WTC11 (cell line): ENCODE measurements around the gene CPPED1. TPM values are rescaled to one million over a fixed set of nuclear protein-coding genes. Genes with fewer than 3 reads are reported as not detected.

Source experiments
- ATAC-seq: fragments of 200-7000 bp; cut with Tn5 transposase; 2 replicates; pipeline ENCODE4 v1.10.0; 2021; ENCODE audit warnings: mild to moderate bottlenecking, moderate library complexity
- CTCF ChIA-PET: fragments of 300-600 bp; sonication (Branson Sonifier 250); formaldehyde crosslinking; loops from one replicate; lab custom pipeline; 2021; ENCODE audit warnings: antibody characterized with exemption; lab: Charles Lee
- POLR2A ChIA-PET: fragments of 350-600 bp; sonication (Branson Sonifier 250); formaldehyde crosslinking; loops from one replicate; lab custom pipeline; 2021; ENCODE audit warnings: antibody characterized with exemption; lab: Charles Lee
- DNase-seq: peaks from one replicate; pipeline ENCODE4 v3.0.0; 2021; ENCODE audit warnings: low spot score
- H3K27ac Mint-ChIP-seq: 2 replicates; pipeline ENCODE4 v1.8.0; 2021; ENCODE audit warnings: mixed read lengths
- H3K27me3 Mint-ChIP-seq: 2 replicates; pipeline ENCODE4 v1.8.0; 2021; ENCODE audit warnings: low read depth, mild to moderate bottlenecking, moderate library complexity, mixed read lengths
- H3K36me3 Mint-ChIP-seq: 2 replicates; pipeline ENCODE4 v1.8.0; 2021; ENCODE audit warnings: mixed read lengths
- H3K4me1 Mint-ChIP-seq: 2 replicates; pipeline ENCODE4 v1.8.0; 2022; ENCODE audit warnings: mixed read lengths
- H3K4me3 Mint-ChIP-seq: 2 replicates; pipeline ENCODE4 v1.8.0; 2021; ENCODE audit warnings: mild to moderate bottlenecking, moderate library complexity, mixed read lengths
- H3K9me3 Mint-ChIP-seq: 2 replicates; pipeline ENCODE4 v1.8.0; 2021; ENCODE audit warnings: mixed read lengths
- E2F1 ChIP-seq: sonication (generic); formaldehyde crosslinking; IDR thresholded peaks from 2 replicates; pipeline ENCODE4 v1.8.0; 2022; ENCODE audit warnings: mild to moderate bottlenecking, missing genetic modification reagents
- ELF4 ChIP-seq: sonication (generic); formaldehyde crosslinking; IDR thresholded peaks from 2 replicates; pipeline ENCODE4 v1.8.1; 2022; ENCODE audit warnings: low read depth, mild to moderate bottlenecking, moderate library complexity, missing genetic modification reagents
- ERG ChIP-seq: fragments of 250-450 bp; sonication (Bioruptor Pico); IDR thresholded peaks from 2 replicates; pipeline ENCODE4 v1.8.0; 2021; ENCODE audit warnings: mild to moderate bottlenecking
- HMGA2 ChIP-seq: fragments of 250-450 bp; sonication (Bioruptor Pico); IDR thresholded peaks from 2 replicates; pipeline ENCODE4 v1.4.0; 2021; ENCODE audit warnings: mild to moderate bottlenecking, moderate library complexity
- JAZF1 ChIP-seq: fragments of 250-450 bp; sonication (Bioruptor Pico); IDR thresholded peaks from 2 replicates; pipeline ENCODE4 v1.9.0; 2021; ENCODE audit warnings: moderate library complexity, mild to moderate bottlenecking, inconsistent platforms
- MXD4 ChIP-seq: fragments of 250-450 bp; sonication (Bioruptor Pico); IDR thresholded peaks from 2 replicates; pipeline ENCODE4 v1.8.0; 2021; ENCODE audit warnings: mild to moderate bottlenecking, moderate library complexity, borderline replicate concordance
- SOX15 ChIP-seq: fragments of 250-450 bp; sonication (Bioruptor Pico); IDR thresholded peaks from 2 replicates; pipeline ENCODE4 v1.9.0; 2021; ENCODE audit warnings: mild to moderate bottlenecking
- SP1 ChIP-seq: sonication (generic); formaldehyde crosslinking; conservative IDR thresholded peaks from 2 replicates; pipeline ENCODE4 v1.8.1; 2022; ENCODE audit warnings: missing genetic modification reagents
- TEAD1 ChIP-seq: sonication (generic); formaldehyde crosslinking; IDR thresholded peaks from 2 replicates; pipeline ENCODE4 v1.8.0; 2022; ENCODE audit warnings: mild to moderate bottlenecking, missing genetic modification reagents
- TEAD4 ChIP-seq: sonication (generic); formaldehyde crosslinking; IDR thresholded peaks from 2 replicates; pipeline ENCODE4 v1.8.0; 2022; ENCODE audit warnings: mild to moderate bottlenecking, missing genetic modification reagents
- ZBTB21 ChIP-seq: sonication (generic); formaldehyde crosslinking; IDR thresholded peaks from 2 replicates; pipeline ENCODE4 v1.8.1; 2023; ENCODE audit warnings: mild to moderate bottlenecking, missing genetic modification reagents, borderline replicate concordance
- ZNF232 ChIP-seq: sonication (generic); formaldehyde crosslinking; IDR thresholded peaks from 2 replicates; pipeline ENCODE4 v1.8.0; 2022; ENCODE audit warnings: mild to moderate bottlenecking, missing genetic modification reagents
- ZNF263 ChIP-seq: sonication (generic); formaldehyde crosslinking; IDR thresholded peaks from 2 replicates; pipeline ENCODE4 v1.8.1; 2022; ENCODE audit warnings: low read depth, mild to moderate bottlenecking, moderate library complexity, missing genetic modification reagents
- ZNF396 ChIP-seq: fragments of 250-450 bp; sonication (Bioruptor Pico); IDR thresholded peaks from 2 replicates; pipeline ENCODE4 v1.8.0; 2021; ENCODE audit warnings: mild to moderate bottlenecking, moderate library complexity, borderline replicate concordance
- total RNA-seq: library from RNA; stranded (reverse); gene quantifications from 3 replicates; pipeline ENCODE4 v1.2.3, GENCODE V29; 2021
- TF ChIP-seq, protein P1 (sequence below): sonication (generic); formaldehyde crosslinking; conservative IDR thresholded peaks from 2 replicates; pipeline ENCODE4 v1.8.1; 2023; ENCODE audit warnings: mild to moderate bottlenecking, low read depth, missing genetic modification reagents, moderate library complexity
- TF ChIP-seq, protein P2 (sequence below): sonication (generic); formaldehyde crosslinking; IDR thresholded peaks from 2 replicates; pipeline ENCODE4 v1.8.0; 2022; ENCODE audit warnings: mild to moderate bottlenecking, missing genetic modification reagents
- TF ChIP-seq, protein P3 (sequence below): fragments of 250-450 bp; sonication (Bioruptor Pico); conservative IDR thresholded peaks from 2 replicates; pipeline ENCODE4 v1.9.0; 2021; ENCODE audit warnings: mild to moderate bottlenecking
- TF ChIP-seq, protein P4 (sequence below): sonication (generic); formaldehyde crosslinking; IDR thresholded peaks from 2 replicates; pipeline ENCODE4 v1.8.1; 2022; ENCODE audit warnings: low read depth, missing genetic modification reagents, borderline replicate concordance

CPPED1 gene
- total RNA-seq, 1 experiment from 2014 or later, result 8.8 TPM

- H3K36me3 Mint-ChIP-seq, result no peaks in the 10 kb centered on the region
- DNase-seq (no peak), ATAC-seq (no peak)
- TF ChIP-seq ELF4 (no peak), TEAD1 (CRISPR knock-in tag) (no peak), JAZF1 (CRISPR knock-in tag) (no peak), ZNF263 (CRISPR knock-in tag) (no peak), MXD4 (CRISPR knock-in tag) (no peak), ZNF232 (CRISPR knock-in tag) (no peak), TEAD4 (CRISPR knock-in tag) (no peak), SP1 (CRISPR knock-in tag) (no peak), ZBTB21 (CRISPR knock-in tag) (no peak), ZNF396 (CRISPR knock-in tag) (no peak), HMGA2 (no peak), SOX15 (CRISPR knock-in tag) (no peak), ERG (CRISPR knock-in tag) (no peak), E2F1 (CRISPR knock-in tag) (no peak)
- TF ChIP-seq, protein P1, sequence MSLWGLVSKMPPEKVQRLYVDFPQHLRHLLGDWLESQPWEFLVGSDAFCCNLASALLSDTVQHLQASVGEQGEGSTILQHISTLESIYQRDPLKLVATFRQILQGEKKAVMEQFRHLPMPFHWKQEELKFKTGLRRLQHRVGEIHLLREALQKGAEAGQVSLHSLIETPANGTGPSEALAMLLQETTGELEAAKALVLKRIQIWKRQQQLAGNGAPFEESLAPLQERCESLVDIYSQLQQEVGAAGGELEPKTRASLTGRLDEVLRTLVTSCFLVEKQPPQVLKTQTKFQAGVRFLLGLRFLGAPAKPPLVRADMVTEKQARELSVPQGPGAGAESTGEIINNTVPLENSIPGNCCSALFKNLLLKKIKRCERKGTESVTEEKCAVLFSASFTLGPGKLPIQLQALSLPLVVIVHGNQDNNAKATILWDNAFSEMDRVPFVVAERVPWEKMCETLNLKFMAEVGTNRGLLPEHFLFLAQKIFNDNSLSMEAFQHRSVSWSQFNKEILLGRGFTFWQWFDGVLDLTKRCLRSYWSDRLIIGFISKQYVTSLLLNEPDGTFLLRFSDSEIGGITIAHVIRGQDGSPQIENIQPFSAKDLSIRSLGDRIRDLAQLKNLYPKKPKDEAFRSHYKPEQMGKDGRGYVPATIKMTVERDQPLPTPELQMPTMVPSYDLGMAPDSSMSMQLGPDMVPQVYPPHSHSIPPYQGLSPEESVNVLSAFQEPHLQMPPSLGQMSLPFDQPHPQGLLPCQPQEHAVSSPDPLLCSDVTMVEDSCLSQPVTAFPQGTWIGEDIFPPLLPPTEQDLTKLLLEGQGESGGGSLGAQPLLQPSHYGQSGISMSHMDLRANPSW (CRISPR knock-in tag), result no peak
- TF ChIP-seq, protein P2, sequence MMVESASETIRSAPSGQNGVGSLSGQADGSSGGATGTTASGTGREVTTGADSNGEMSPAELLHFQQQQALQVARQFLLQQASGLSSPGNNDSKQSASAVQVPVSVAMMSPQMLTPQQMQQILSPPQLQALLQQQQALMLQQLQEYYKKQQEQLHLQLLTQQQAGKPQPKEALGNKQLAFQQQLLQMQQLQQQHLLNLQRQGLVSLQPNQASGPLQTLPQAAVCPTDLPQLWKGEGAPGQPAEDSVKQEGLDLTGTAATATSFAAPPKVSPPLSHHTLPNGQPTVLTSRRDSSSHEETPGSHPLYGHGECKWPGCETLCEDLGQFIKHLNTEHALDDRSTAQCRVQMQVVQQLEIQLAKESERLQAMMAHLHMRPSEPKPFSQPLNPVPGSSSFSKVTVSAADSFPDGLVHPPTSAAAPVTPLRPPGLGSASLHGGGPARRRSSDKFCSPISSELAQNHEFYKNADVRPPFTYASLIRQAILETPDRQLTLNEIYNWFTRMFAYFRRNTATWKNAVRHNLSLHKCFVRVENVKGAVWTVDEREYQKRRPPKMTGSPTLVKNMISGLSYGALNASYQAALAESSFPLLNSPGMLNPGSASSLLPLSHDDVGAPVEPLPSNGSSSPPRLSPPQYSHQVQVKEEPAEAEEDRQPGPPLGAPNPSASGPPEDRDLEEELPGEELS (CRISPR knock-in tag), result no peak
- TF ChIP-seq, protein P3, sequence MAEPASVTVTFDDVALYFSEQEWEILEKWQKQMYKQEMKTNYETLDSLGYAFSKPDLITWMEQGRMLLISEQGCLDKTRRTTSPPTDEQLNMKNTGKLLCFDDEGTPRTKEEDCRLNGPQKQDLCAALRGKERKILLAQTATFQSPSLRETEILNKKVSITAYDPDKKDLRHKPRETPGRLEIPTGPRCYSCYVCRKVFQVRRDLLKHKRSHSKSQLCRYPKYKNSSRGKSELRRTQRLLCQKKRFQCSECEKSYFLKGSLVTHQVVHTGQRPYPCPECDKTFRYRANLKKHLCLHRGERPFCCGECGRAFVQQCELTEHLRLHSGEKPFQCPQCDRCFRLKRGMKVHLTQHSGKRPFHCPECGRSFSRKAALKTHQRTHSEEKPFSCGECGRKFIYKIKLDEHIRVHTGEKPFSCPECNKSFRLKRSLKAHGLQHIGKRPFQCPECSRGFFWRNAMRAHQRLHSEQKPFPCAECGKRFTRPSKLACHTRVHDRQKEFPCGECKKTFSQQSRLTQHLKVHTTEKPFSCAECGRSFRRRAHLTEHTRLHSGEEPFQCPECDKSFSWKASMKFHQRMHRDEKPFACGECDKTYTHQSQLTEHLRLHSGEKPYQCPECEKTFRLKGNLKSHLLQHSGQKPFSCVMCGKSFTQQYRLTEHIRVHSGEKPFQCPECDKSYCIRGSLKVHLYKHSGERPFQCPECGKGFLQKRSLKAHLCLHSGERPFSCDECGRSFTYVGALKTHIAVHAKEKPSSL (CRISPR knock-in tag), result no peak
- TF ChIP-seq, protein P4, sequence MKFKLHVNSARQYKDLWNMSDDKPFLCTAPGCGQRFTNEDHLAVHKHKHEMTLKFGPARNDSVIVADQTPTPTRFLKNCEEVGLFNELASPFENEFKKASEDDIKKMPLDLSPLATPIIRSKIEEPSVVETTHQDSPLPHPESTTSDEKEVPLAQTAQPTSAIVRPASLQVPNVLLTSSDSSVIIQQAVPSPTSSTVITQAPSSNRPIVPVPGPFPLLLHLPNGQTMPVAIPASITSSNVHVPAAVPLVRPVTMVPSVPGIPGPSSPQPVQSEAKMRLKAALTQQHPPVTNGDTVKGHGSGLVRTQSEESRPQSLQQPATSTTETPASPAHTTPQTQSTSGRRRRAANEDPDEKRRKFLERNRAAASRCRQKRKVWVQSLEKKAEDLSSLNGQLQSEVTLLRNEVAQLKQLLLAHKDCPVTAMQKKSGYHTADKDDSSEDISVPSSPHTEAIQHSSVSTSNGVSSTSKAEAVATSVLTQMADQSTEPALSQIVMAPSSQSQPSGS (CRISPR knock-in tag), result no peak
- CTCF ChIA-PET, result interaction anchor here (0.7 to 1.6 kb wide), 2 partner anchors 12 to 23 kb away, joined by 3 to 4 read pairs; no protein-coding TSS in a partner anchor
- peak overlapping the region; percentile 17; the same call in 1 of the 2 replicates for H3K27ac Mint-ChIP-seq
- POLR2A ChIA-PET, result no interaction called here
- H3K4me3 Mint-ChIP-seq, result no peak overlapping the region
- no peaks in the 10 kb centered on the region for H3K27me3 Mint-ChIP-seq
- no peaks in the 10 kb centered on the region for H3K9me3 Mint-ChIP-seq
- H3K4me1 Mint-ChIP-seq, result peaks cover 9% of the 10 kb centered on the region
These were observed 79.5 kb downstream of the CPPED1 start for GRCh38 chr16:12724226-12724625.
